Measurements from ENCODE around the gene TPI1. TPM values are rescaled to one million over a fixed set of nuclear protein-coding genes. Genes with fewer than 3 reads are reported as not detected.
"Not testable (repeated sequence)": the region's sequence is repeated elsewhere in the genome, so short reads cannot be mapped to it uniquely, and the experiment has no call there.

Gene TPI1
- total and polyA plus RNA-seq, 2 experiments from 2014 or later: 571 to 891 TPM

- Histone ChIP-seq H3K4me1 (ENCODE audit: insufficient read depth) (peaks cover 29% of the 10 kb centered on the region), H3K79me2 (peaks cover 44% of the 10 kb centered on the region), H2AFZ (no peak overlapping the region), H3K9me2 (replicated peaks; ENCODE audit: insufficient read depth) (no peaks in the 10 kb centered on the region), H4K20me1 (ENCODE audit: insufficient read depth, poor library complexity, severe bottlenecking) (peaks cover 21% of the 10 kb centered on the region), H3K36me3 (replicated peaks; ENCODE audit: insufficient read depth, low read depth) (no peaks in the 10 kb centered on the region), H3K4me3 (peak overlapping the region; percentile 67), H3K27ac (peak overlapping the region; percentile 58), H3K4me2 (peak overlapping the region; percentile 98), H3K9me3 (ENCODE audit: low read depth) (no peaks in the 10 kb centered on the region), H3K27me3 (no peaks in the 10 kb centered on the region)
- peak; percentile 65 for DNase-seq (ENCODE audit: low spot score)
- 87% methylated on average over 12 of the region's 12 CpGs for WGBS (ENCODE audit: low lambda C conversion rate, missing lambda C conversion rate)
- no peak for TF ChIP-seq EZH2 (IDR thresholded peaks at IDR 0.05; ENCODE audit: borderline replicate concordance)
- no peak for TF ChIP-seq CTCF (IDR thresholded peaks at IDR 0.05; ENCODE audit: poor library complexity)
- TF ChIP-seq EZH2phosphoT487 (IDR thresholded peaks at IDR 0.05; ENCODE audit: low read depth, severe bottlenecking, unreplicated experiment): no peak
These were observed 4.0 kb downstream of the TPI1 start for GRCh38 chr12:6871052-6871957.

GRCh38 chr12:6872073-6873048 is 5.0 kb downstream of the TPI1 start:
- no peaks in the 10 kb centered on the region for H3K9me2 ChIP-seq (replicated peaks; ENCODE audit: insufficient read depth)
- no peaks in the 10 kb centered on the region for H3K9me3 ChIP-seq (ENCODE audit: low read depth)
- peak overlapping the region; percentile 91 for H3K4me3 ChIP-seq
- peaks cover 21% of the 10 kb centered on the region for H4K20me1 ChIP-seq (ENCODE audit: insufficient read depth, poor library complexity, severe bottlenecking)
- peak overlapping the region; percentile 98 for H3K4me2 ChIP-seq
- DNase-seq (ENCODE audit: low spot score): peak; percentile 93
- H2AFZ ChIP-seq: no peak overlapping the region
- H3K79me2 ChIP-seq: peaks cover 44% of the 10 kb centered on the region
- no peaks in the 10 kb centered on the region for H3K36me3 ChIP-seq (replicated peaks; ENCODE audit: insufficient read depth, low read depth)
- H3K27me3 ChIP-seq: no peaks in the 10 kb centered on the region
- peaks cover 29% of the 10 kb centered on the region for H3K4me1 ChIP-seq (ENCODE audit: insufficient read depth)
- TF ChIP-seq EZH2phosphoT487 (IDR thresholded peaks at IDR 0.05; ENCODE audit: low read depth, severe bottlenecking, unreplicated experiment) (no peak), EZH2 (IDR thresholded peaks at IDR 0.05; ENCODE audit: borderline replicate concordance) (no peak), CTCF (IDR thresholded peaks at IDR 0.05; ENCODE audit: poor library complexity) (peak; percentile 92)
- H3K27ac ChIP-seq: peak overlapping the region; percentile 88
- 5% methylated on average over 36 of the region's 40 CpGs for WGBS (ENCODE audit: low lambda C conversion rate, missing lambda C conversion rate)

- H3K4me2 ChIP-seq: peak within 1 kb of the TSS; percentile 98
- WGBS (ENCODE audit: low lambda C conversion rate, missing lambda C conversion rate): 3% methylated on average over 39 of the region's 66 CpGs
- H3K9me3 ChIP-seq (ENCODE audit: low read depth): no peaks in the 10 kb centered on the region
- no peak for TF ChIP-seq CTCF (IDR thresholded peaks at IDR 0.05; ENCODE audit: poor library complexity)
- no peak for TF ChIP-seq EZH2 (IDR thresholded peaks at IDR 0.05; ENCODE audit: borderline replicate concordance)
- no peak for TF ChIP-seq EZH2phosphoT487 (IDR thresholded peaks at IDR 0.05; ENCODE audit: low read depth, severe bottlenecking, unreplicated experiment)
- no peaks in the 10 kb centered on the region for H3K36me3 ChIP-seq (replicated peaks; ENCODE audit: insufficient read depth, low read depth)
- H3K27me3 ChIP-seq: no peaks in the 10 kb centered on the region
- H3K79me2 ChIP-seq: peaks cover 35% of the 10 kb centered on the region
- H3K27ac ChIP-seq: peak within 1 kb of the TSS; percentile 88
- DNase-seq (ENCODE audit: low spot score): peak; percentile 100
- H3K4me1 ChIP-seq (ENCODE audit: insufficient read depth): peaks cover 28% of the 10 kb centered on the region
- H4K20me1 ChIP-seq (ENCODE audit: insufficient read depth, poor library complexity, severe bottlenecking): peaks cover 17% of the 10 kb centered on the region
- no peaks in the 10 kb centered on the region for H3K9me2 ChIP-seq (replicated peaks; ENCODE audit: insufficient read depth)
- peak within 1 kb of the TSS; percentile 8 for H2AFZ ChIP-seq
- peak within 1 kb of the TSS; percentile 91 for H3K4me3 ChIP-seq
These were observed 6.0 kb downstream of the TPI1 start, which contains the start of gene SPSB2 for GRCh38 chr12:6873094-6874014. Gene SPSB2 (minus strand): TSS chr12:6873303. CDS start chr12:6872901, 402 bp downstream.

- peaks cover 11% of the 10 kb centered on the region for H4K20me1 ChIP-seq (ENCODE audit: insufficient read depth, poor library complexity, severe bottlenecking)
- 58% methylated on average over 9 of the region's 9 CpGs for WGBS (ENCODE audit: low lambda C conversion rate, missing lambda C conversion rate)
- not testable (repeated sequence) for H3K36me3 ChIP-seq (replicated peaks; ENCODE audit: insufficient read depth, low read depth); H3K27me3 ChIP-seq; H3K9me3 ChIP-seq (ENCODE audit: low read depth); DNase-seq (ENCODE audit: low spot score); H3K9me2 ChIP-seq (replicated peaks; ENCODE audit: insufficient read depth)
- peak overlapping the region; percentile 8 for H2AFZ ChIP-seq
- H3K27ac ChIP-seq: peak overlapping the region; percentile 86
- H3K4me3 ChIP-seq: peak overlapping the region; percentile 60
- H3K4me2 ChIP-seq: peak overlapping the region; percentile 98
- peaks cover 22% of the 10 kb centered on the region for H3K4me1 ChIP-seq (ENCODE audit: insufficient read depth)
- peaks cover 29% of the 10 kb centered on the region for H3K79me2 ChIP-seq
These were observed 6.7 kb downstream of the TPI1 start for GRCh38 chr12:6874015-6874368.

GRCh38 chr12:6879824-6880223 is 12.5 kb downstream of the TPI1 start:
- not testable (repeated sequence) for H3K36me3 ChIP-seq (replicated peaks; ENCODE audit: insufficient read depth, low read depth); H3K9me3 ChIP-seq (ENCODE audit: low read depth); DNase-seq (ENCODE audit: low spot score); H3K4me3 ChIP-seq; H3K4me2 ChIP-seq; H3K9me2 ChIP-seq (replicated peaks; ENCODE audit: insufficient read depth); H3K79me2 ChIP-seq; H4K20me1 ChIP-seq (ENCODE audit: insufficient read depth, poor library complexity, severe bottlenecking); H3K4me1 ChIP-seq (ENCODE audit: insufficient read depth); H2AFZ ChIP-seq; H3K27me3 ChIP-seq
- H3K27ac ChIP-seq: peak overlapping the region; percentile 73
- WGBS (ENCODE audit: low lambda C conversion rate, missing lambda C conversion rate): 94% methylated on average over 11 of the region's 11 CpGs

All from hepatocyte (in vitro differentiated cells).